ENCODE results near the gene MYCBPAP. TPM values are rescaled to one million over a fixed set of nuclear protein-coding genes. Genes with fewer than 3 reads are reported as not detected.
A peak's percentile ranks its signal among the peaks of the same experiment; 100 is the strongest.

MYCBPAP gene
- total RNA-seq, 1 experiment from 2014 or later: 1.9 TPM

DNA sequence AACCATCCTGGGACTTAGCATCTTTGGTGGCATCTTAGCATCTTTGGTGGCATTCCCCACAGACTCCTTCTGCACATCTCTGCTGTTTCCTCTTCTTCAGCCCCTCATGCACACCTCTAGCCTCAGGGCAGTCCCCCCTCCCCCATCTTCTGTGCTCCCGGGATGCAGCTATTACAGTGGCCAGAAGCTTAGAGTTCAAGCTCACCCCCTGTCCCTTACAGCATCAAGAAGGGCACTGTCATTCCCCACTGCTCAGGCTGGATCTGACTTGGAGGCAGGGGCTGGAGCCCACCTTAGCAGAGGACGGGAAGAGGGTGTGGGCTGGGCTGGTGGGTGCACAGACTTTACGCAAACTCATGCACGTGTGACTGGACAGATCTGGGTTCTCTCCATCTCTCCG is 24.9 kb downstream of the MYCBPAP start:
- TF ChIP-seq EZH2phosphoT487 (IDR thresholded peaks at IDR 0.05; ENCODE audit: borderline replicate concordance, low read length): no peak
- no peak for TF ChIP-seq CTCF (conservative IDR thresholded peaks at IDR 0.05; ENCODE audit: low read depth, low read length)
- no peak for TF ChIP-seq EZH2 (IDR thresholded peaks at IDR 0.05; ENCODE audit: low read length, unreplicated experiment)
- intact Hi-C loops (cut with micrococcal nuclease): loop anchor here (2.0 kb wide), 1 partner anchor 50 kb away; no protein-coding TSS in a partner anchor
- no TSS peak for BruUV-seq (replicated peaks)
- peak overlapping the region; percentile 95 for H3K4me2 ChIP-seq (ENCODE audit: low read length)
- H3K79me2 ChIP-seq (ENCODE audit: low read length): peaks cover 35% of the 10 kb centered on the region
- no peaks in the 10 kb centered on the region for H3K9me2 ChIP-seq (replicated peaks; ENCODE audit: low read length)
- peaks cover 33% of the 10 kb centered on the region for H3K4me1 ChIP-seq (ENCODE audit: insufficient read depth, low read length)
- no peaks in the 10 kb centered on the region for H3F3A ChIP-seq (ENCODE audit: low read length, unreplicated experiment)
- no peaks in the 10 kb centered on the region for H3K9me3 ChIP-seq (ENCODE audit: low read length)
- ChIA-PET POLR2A (ENCODE audit: unreplicated experiment) (interaction anchor here (0.5 to 0.6 kb wide), 2 partner anchors 32 to 104 kb away, joined by 3 to 11 read pairs; no protein-coding TSS in a partner anchor), CTCF (interaction anchor here (1.4 kb wide), 1 partner anchor 32 kb away, joined by 3 read pairs; no protein-coding TSS in a partner anchor)
- peak overlapping the region; percentile 66 for H3K9ac ChIP-seq (ENCODE audit: low read length)
- DNase-seq (no peak), ATAC-seq (no peak)
- H3K27ac ChIP-seq (ENCODE audit: low read length): peak overlapping the region; percentile 76
- H3K36me3 ChIP-seq (ENCODE audit: low read depth, low read length): peaks cover 11% of the 10 kb centered on the region; the same call in 1 of the 2 replicates
- peak overlapping the region; percentile 78 for H3K4me3 ChIP-seq (ENCODE audit: low read length)
- peak overlapping the region; percentile 75 for H2AFZ ChIP-seq (ENCODE audit: low read length)
- H4K20me1 ChIP-seq (ENCODE audit: low read length): no peaks in the 10 kb centered on the region
- no peaks in the 10 kb centered on the region for H3K27me3 ChIP-seq (ENCODE audit: low read length)

DNA sequence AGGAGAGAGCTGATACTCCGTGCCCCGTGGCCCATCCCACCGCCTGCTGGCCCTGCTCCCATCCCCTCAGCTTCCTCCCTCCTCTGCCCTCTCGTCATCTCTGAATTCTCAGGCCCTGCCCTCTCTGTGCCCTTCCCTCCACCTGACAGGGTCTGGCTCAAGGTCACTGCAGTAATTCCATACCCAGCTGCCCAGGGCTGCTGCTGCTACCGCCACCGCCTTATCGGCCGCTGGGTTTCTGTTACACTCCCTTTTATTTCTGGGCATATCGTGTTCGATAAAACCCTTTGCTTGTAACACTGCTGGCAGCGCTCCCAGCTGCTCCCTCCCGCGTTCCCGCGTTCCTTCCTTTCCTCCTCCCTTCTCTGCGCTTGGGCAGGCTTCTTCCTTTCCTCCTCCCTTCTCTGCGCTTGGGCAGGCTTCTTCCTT is 25.5 kb downstream of the MYCBPAP start:
- peaks cover 35% of the 10 kb centered on the region for H3K79me2 ChIP-seq (ENCODE audit: low read length)
- no peaks in the 10 kb centered on the region for H4K20me1 ChIP-seq (ENCODE audit: low read length)
- H3K4me2 ChIP-seq (ENCODE audit: low read length): peak overlapping the region; percentile 95
- peak overlapping the region; percentile 78 for H3K4me3 ChIP-seq (ENCODE audit: low read length)
- peak overlapping the region; percentile 66 for H3K9ac ChIP-seq (ENCODE audit: low read length)
- no peaks in the 10 kb centered on the region for H3F3A ChIP-seq (ENCODE audit: low read length, unreplicated experiment)
- no peak for TF ChIP-seq CTCF (conservative IDR thresholded peaks at IDR 0.05; ENCODE audit: low read depth, low read length)
- TF ChIP-seq EZH2phosphoT487 (IDR thresholded peaks at IDR 0.05; ENCODE audit: borderline replicate concordance, low read length): no peak
- TF ChIP-seq EZH2 (IDR thresholded peaks at IDR 0.05; ENCODE audit: low read length, unreplicated experiment): no peak
- intact Hi-C loops (cut with micrococcal nuclease): loop anchor here (2.0 kb wide), 1 partner anchor 51 kb away; no protein-coding TSS in a partner anchor
- peak overlapping the region; percentile 76 for H3K27ac ChIP-seq (ENCODE audit: low read length)
- DNase-seq (peak; percentile 63), ATAC-seq (peak; percentile 64)
- H3K36me3 ChIP-seq (ENCODE audit: low read depth, low read length): peaks cover 11% of the 10 kb centered on the region; the same call in 1 of the 2 replicates
- no peaks in the 10 kb centered on the region for H3K9me2 ChIP-seq (replicated peaks; ENCODE audit: low read length)
- BruUV-seq (replicated peaks): no TSS peak
- H3K9me3 ChIP-seq (ENCODE audit: low read length): no peaks in the 10 kb centered on the region
- H2AFZ ChIP-seq (ENCODE audit: low read length): peak overlapping the region; percentile 75
- ChIA-PET CTCF (interaction anchor here (1.4 kb wide), 1 partner anchor 32 kb away, joined by 3 read pairs; no protein-coding TSS in a partner anchor), POLR2A (ENCODE audit: unreplicated experiment) (interaction anchor here (0.6 kb wide), 1 partner anchor 103 kb away, joined by 11 read pairs; no protein-coding TSS in a partner anchor)
- no peaks in the 10 kb centered on the region for H3K27me3 ChIP-seq (ENCODE audit: low read length)
- H3K4me1 ChIP-seq (ENCODE audit: insufficient read depth, low read length): peaks cover 33% of the 10 kb centered on the region

Data from PC-3 (cell line).